Spleen (tissue), 7 donors: ENCODE results near the gene GCDH.

Source experiments
- POLR2A ChIP-seq, 3 donors: fragments of 450-650 bp; IDR thresholded peaks; one replicate each; pipeline ENCODE4 v1.5.1; 2017; ENCODE audit warnings: antibody characterized with exemption in 3 of 3, mild to moderate bottlenecking in 1 of 3
- TF ChIP-seq, protein P1 (sequence below), 11 experiments: fragments of 200-600 bp in 7 of 11; fragments of 450-650 bp in 4 of 11; sonication (generic) in 4 of 11; IDR thresholded peaks in 8 of 11; conservative IDR thresholded peaks in 3 of 11; 1 replicate in 7 of 11; 2 replicates in 4 of 11; pipeline versions ENCODE4 v1.4.0 to v1.8.0; 2016 to 2021; ENCODE audit warnings: antibody characterized with exemption in 11 of 11, inconsistent platforms in 4 of 11, mild to moderate bottlenecking in 1 of 11
- donor health status: DM: no; HTN: no; CAD: no; lungs with moderate emphysema.
- donor health status: DM: no; HTN: no; CAD: no.
- donor health status: DM: no; HTN: no; CAD: no.

DNA sequence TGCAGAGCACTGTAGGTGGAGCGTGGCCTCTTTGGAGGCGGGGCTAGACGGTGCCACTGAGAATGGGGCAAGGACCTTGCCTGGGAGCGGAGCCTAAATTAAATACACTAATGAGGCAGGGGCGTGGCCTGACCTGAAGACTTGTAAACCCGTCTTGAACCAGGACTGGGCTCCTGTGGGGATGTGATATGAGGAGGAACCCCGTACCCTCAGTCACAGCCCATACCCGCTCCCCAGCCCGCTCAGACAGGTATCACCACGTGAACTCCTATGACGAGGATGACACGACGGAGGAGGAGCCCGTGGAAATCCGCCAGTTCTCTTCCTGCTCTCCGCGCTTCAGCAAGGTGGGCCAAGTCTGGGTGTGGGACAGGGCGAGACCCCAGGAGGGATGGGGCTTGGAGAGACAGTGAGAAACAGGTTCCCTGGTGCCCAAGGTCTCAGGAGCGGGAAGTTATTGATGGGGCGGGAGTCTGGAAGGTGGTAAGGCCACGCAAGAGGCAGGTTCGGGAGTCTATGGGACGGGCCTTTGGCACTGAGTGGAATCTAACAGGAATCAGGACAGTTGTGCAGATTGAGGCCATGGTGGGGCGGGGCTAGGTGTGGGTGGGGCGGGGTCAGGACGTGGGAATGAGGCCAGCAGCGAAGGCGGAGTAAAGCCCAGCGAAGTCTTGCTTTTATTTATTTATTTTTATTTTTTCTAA is 24.4 kb upstream of the GCDH start:
- TF ChIP-seq, protein P1, sequence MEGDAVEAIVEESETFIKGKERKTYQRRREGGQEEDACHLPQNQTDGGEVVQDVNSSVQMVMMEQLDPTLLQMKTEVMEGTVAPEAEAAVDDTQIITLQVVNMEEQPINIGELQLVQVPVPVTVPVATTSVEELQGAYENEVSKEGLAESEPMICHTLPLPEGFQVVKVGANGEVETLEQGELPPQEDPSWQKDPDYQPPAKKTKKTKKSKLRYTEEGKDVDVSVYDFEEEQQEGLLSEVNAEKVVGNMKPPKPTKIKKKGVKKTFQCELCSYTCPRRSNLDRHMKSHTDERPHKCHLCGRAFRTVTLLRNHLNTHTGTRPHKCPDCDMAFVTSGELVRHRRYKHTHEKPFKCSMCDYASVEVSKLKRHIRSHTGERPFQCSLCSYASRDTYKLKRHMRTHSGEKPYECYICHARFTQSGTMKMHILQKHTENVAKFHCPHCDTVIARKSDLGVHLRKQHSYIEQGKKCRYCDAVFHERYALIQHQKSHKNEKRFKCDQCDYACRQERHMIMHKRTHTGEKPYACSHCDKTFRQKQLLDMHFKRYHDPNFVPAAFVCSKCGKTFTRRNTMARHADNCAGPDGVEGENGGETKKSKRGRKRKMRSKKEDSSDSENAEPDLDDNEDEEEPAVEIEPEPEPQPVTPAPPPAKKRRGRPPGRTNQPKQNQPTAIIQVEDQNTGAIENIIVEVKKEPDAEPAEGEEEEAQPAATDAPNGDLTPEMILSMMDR (IDR thresholded peaks at IDR 0.05 in 8 of 11, conservative IDR thresholded peaks at IDR 0.05 in 3 of 11) = no peak
- TF ChIP-seq POLR2A (IDR thresholded peaks at IDR 0.05) = no peak
